ENCODE results near the gene TMEFF2. TPM values are rescaled to one million over a fixed set of nuclear protein-coding genes. Genes with fewer than 3 reads are reported as not detected.

TMEFF2 gene
- total and polyA plus RNA-seq, 8 donors = 0.18 to 1.0 (median 0.39) TPM; not detected in 2

GRCh38 chr2:192000196-192000980, 194.3 kb downstream of the TMEFF2 start:
- TF ChIP-seq, protein P1, sequence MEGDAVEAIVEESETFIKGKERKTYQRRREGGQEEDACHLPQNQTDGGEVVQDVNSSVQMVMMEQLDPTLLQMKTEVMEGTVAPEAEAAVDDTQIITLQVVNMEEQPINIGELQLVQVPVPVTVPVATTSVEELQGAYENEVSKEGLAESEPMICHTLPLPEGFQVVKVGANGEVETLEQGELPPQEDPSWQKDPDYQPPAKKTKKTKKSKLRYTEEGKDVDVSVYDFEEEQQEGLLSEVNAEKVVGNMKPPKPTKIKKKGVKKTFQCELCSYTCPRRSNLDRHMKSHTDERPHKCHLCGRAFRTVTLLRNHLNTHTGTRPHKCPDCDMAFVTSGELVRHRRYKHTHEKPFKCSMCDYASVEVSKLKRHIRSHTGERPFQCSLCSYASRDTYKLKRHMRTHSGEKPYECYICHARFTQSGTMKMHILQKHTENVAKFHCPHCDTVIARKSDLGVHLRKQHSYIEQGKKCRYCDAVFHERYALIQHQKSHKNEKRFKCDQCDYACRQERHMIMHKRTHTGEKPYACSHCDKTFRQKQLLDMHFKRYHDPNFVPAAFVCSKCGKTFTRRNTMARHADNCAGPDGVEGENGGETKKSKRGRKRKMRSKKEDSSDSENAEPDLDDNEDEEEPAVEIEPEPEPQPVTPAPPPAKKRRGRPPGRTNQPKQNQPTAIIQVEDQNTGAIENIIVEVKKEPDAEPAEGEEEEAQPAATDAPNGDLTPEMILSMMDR (IDR thresholded peaks at IDR 0.05) = no peak
- intact Hi-C loops (cut with DNase I) = no loop called here
- ATAC-seq = no peak
- no peak overlapping the region for H3K27ac ChIP-seq
- no peaks in the 10 kb centered on the region for H3K9me3 ChIP-seq
- no peak overlapping the region for H3K4me3 ChIP-seq
- no peaks in the 10 kb centered on the region for H3K4me1 ChIP-seq
- no peaks in the 10 kb centered on the region for H3K36me3 ChIP-seq
- no peaks in the 10 kb centered on the region for H3K27me3 ChIP-seq
- DNase-seq = no peak

GRCh38 chr2:191999101-191999841, 195.5 kb downstream of the TMEFF2 start:
- Histone ChIP-seq H3K4me1 (no peaks in the 10 kb centered on the region), H3K4me3 (no peak overlapping the region), H3K36me3 (no peaks in the 10 kb centered on the region), H3K27me3 (no peaks in the 10 kb centered on the region), H3K9me3 (no peaks in the 10 kb centered on the region), H3K27ac (no peak overlapping the region)
- TF ChIP-seq, protein P1 (IDR thresholded peaks at IDR 0.05) = no peak
- intact Hi-C loops (cut with DNase I) = no loop called here
- DNase-seq (no peak), ATAC-seq (no peak)

DNA sequence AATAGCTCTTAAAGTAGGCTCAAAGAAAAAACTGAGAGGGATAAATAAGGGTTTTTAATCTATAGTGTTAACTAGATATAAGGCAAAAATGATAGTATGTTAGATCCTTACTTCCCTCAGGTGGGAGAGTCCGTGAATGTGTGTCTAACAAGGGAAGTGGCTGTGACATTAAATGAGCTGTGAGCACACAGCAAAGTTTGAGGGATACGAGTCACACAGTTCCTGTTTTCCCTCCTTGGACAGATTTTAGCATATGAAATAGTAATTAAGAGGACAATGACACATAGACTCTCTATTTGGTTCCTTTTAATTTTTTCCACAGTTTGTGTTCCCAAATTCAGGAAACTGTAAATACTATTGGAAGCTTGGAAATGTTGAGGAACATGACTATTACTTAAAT, 199.4 kb downstream of the TMEFF2 start:
- Histone ChIP-seq H3K4me1 (no peaks in the 10 kb centered on the region), H3K4me3 (no peak overlapping the region), H3K27ac (no peak overlapping the region), H3K36me3 (no peaks in the 10 kb centered on the region), H3K9me3 (no peaks in the 10 kb centered on the region), H3K27me3 (no peaks in the 10 kb centered on the region)
- ATAC-seq (no peak), DNase-seq (no peak)
- intact Hi-C loops (cut with DNase I) = no loop called here
- TF ChIP-seq, protein P1 (IDR thresholded peaks at IDR 0.05) = no peak

DNA sequence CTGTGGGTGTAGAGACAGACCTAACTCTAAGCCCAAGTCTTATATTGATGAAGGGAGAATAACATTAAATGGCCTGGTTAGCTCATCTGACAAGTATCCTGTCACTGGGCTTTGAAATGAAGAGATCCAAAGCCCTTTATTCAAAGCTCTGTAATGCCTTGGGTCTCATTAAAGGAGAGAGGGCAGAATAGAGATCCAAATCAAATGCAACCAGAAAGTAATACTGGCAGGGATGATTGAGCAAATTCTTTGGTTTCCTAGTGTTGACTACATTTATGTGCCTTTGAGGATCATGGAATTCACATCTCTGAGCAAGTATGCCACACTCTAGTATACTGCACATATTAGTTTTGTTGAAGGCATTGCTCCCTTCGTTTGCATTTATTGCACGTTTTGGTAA, 200.0 kb downstream of the TMEFF2 start:
- Histone ChIP-seq H3K4me3 (no peak overlapping the region), H3K27ac (no peak overlapping the region)

GRCh38 chr2:191991442-191991841, 203.3 kb downstream of the TMEFF2 start:
- no peaks in the 10 kb centered on the region for H3K4me1 ChIP-seq
- intact Hi-C loops (cut with DNase I) = no loop called here
- DNase-seq = no peak
- no peak overlapping the region for H3K4me3 ChIP-seq
- H3K27me3 ChIP-seq = no peaks in the 10 kb centered on the region
- no peak for ATAC-seq
- TF ChIP-seq, protein P1 (IDR thresholded peaks at IDR 0.05) = no peak
- no peaks in the 10 kb centered on the region for H3K36me3 ChIP-seq
- H3K27ac ChIP-seq = no peak overlapping the region
- H3K9me3 ChIP-seq = no peaks in the 10 kb centered on the region

More for the DNA sequence above, 200.0 kb downstream of the TMEFF2 start:
- no peak for DNase-seq
- ATAC-seq = no peak
- H3K36me3 ChIP-seq = no peaks in the 10 kb centered on the region
- H3K4me1 ChIP-seq = no peaks in the 10 kb centered on the region
- H3K27me3 ChIP-seq = no peaks in the 10 kb centered on the region
- TF ChIP-seq, protein P1 (IDR thresholded peaks at IDR 0.05) = no peak
- intact Hi-C loops (cut with DNase I) = no loop called here
- no peaks in the 10 kb centered on the region for H3K9me3 ChIP-seq

All from left lung (tissue), 10 donors.